Measurements from ENCODE around the gene MYLK3.

The MYLK3 gene

GRCh38 chr16:46757339-46758050, 9.4 kb upstream of the MYLK3 start:
- no peak for DNase-seq

- no peak for DNase-seq
Observed at GRCh38 chr16:46756772-46757171, 8.6 kb upstream of the MYLK3 start.

- DNase-seq = no peak
Observed at GRCh38 chr16:46753015-46753414, 4.9 kb upstream of the MYLK3 start.

GRCh38 chr16:46751381-46751780, 3.2 kb upstream of the MYLK3 start:
- DNase-seq = no peak

- no peak for DNase-seq
Observed at GRCh38 chr16:46748775-46749705, 896 bp upstream of the MYLK3 start.

- DNase-seq = no peak
Observed at GRCh38 chr16:46746821-46747776, 1.0 kb downstream of the MYLK3 start.

GRCh38 chr16:46745617-46746016, 2.5 kb downstream of the MYLK3 start:
- DNase-seq = no peak

- DNase-seq = no peak
Observed at GRCh38 chr16:46743232-46743719, 4.9 kb downstream of the MYLK3 start.

GRCh38 chr16:46739934-46740333, 8.2 kb downstream of the MYLK3 start:
- DNase-seq = no peak

GRCh38 chr16:46737621-46738214, 10.4 kb downstream of the MYLK3 start:
- no peak for DNase-seq

- no peak for DNase-seq
Observed at GRCh38 chr16:46736695-46737094, 11.4 kb downstream of the MYLK3 start.

GRCh38 chr16:46733319-46733830, 14.8 kb downstream of the MYLK3 start:
- DNase-seq = no peak

GRCh38 chr16:46732561-46732960, 15.6 kb downstream of the MYLK3 start:
- no peak for DNase-seq

GRCh38 chr16:46731691-46732555, 16.2 kb downstream of the MYLK3 start:
- no peak for DNase-seq

GRCh38 chr16:46730801-46731690, 17.1 kb downstream of the MYLK3 start:
- no peak for DNase-seq

- no peak for DNase-seq
Observed at GRCh38 chr16:46730126-46730525, 18.0 kb downstream of the MYLK3 start.

- no peak for DNase-seq
Observed at GRCh38 chr16:46729326-46729995, 18.7 kb downstream of the MYLK3 start.

GRCh38 chr16:46728806-46729205, 19.3 kb downstream of the MYLK3 start:
- no peak for DNase-seq

- no peak for DNase-seq
Observed at GRCh38 chr16:46727630-46728029, 20.5 kb downstream of the MYLK3 start.

Data from stimulated activated CD4-positive, alpha-beta T cell treated with anti-CD3 and anti-CD28 coated beads, Interleukin-4, amount 100 ng/mL, for 24 hours (primary cell).